SKM-1 treated with dmso at 0.1 percent for 144 hours (cell line): ENCODE measurements around the gene ARHGAP40.

Experiments
- DNase-seq: peaks from one replicate; lab custom pipeline; 2025; ENCODE audit not compliant: unreplicated experiment; lab: John Stamatoyannopoulos, UW

Gene ARHGAP40

DNA sequence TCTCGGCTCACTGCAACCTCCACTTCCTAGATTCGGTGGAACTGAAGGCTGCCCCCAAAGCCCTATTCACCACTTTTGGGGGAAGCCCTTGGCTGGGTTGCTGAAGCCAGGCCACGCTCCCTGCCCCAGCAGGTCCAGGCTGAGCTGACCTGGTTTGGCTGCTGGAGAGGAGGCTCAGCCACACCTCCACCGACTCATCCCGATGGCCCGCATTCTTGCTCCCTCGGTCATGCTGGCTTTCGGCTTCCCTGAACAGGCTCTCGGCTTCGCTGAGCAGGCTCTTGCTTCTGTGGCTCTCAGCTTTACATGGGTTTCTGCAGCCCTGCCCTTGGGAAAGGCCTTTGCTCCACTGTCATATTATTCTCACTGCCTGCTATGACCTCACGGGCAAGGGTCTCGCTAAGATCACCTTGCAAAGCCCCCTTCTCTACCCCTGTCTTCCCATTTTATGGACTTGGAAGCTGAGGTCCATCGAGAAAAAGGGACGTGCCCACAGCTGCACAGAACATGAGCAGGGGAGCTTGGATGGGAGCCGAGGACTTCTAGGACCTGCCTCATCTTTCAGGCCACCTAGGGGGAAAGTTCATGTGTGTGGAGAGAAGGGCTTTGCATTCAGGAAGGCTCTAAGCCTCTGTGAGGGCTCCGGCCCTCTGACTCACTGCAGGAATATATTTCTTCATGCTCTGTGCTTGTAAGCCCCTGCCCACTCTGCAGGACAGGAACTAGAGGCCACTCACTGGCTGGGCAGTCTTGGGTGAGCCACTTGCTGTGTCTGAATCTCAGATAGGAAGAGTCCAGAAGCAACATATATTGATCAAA, 15.6 kb downstream of the ARHGAP40 start:
- DNase-seq = no peak

DNA sequence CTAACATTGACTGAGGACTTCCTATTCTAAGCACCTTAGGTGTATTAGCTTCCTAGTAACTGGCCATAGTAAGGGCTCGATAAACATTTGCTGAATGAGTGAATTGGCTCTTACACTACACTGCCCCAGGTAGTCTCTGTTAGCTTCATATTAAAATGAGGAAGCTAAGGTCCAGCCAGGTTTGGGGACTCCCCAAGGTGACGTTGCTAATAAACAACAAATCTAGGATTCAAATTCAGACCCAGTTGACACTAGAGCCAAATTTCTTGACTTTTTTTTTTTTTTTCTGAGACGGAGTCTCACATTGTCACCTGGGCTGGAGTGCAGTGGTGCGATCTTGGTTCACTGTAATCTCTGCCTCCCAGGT, 16.2 kb downstream of the ARHGAP40 start:
- no peak for DNase-seq

DNA sequence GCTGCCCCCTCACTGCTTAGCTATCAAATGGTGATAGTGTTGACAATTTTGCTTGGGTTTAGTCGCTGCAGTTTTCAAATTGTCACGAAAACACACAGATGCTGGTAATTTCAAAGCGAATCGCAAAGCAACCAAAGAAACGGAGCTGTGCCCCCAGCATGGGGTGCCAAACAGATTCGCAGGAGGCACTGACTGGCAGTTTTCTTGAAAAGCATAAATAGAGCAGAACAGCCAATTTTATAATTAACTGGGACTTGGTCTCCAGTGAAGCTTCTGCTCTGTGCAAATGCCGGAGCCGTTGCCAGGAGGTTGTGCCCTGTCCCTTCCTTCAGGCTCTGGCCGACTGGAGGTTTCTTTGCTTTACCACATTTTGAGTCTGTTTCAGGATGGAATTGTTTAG, 18.8 kb downstream of the ARHGAP40 start:
- DNase-seq = no peak

DNA sequence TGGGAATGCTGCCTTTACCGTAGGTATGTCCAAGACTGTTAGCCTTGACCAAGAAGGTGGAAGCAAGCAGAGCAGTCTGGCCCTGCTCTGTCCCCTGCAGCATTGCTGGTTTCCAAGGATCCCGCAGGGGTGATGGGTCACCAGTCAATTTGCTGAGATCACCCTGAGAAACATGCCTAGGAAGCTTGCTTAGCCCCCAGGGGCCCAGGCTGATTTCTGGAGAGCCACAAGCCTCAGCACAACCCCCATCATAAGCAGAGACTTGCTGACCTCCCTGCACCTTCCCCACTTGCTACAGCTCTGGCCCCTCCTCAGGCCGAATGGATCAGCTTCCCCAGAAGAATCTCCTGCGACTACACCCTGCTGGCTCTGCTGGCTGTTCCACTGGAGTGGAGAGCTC, 21.5 kb downstream of the ARHGAP40 start:
- DNase-seq = no peak

DNA sequence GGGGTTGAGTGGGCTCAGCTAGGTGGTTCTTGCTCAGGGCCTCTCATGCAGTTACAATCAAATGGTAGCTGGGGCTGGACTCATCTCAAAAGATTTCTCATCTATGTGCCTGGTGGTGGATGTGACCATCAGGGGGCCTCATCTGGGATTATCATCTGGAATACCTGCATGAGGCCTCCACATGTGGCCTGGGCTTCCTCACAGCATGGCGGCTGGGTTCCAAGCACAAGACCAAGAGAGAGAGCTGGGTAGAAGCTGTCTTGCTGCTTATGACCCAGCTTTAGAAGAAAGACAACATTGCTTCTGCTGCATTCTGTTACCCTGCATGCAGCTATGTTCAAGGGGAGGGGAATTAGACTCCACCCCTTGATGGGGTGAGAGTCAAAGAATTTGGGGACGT, 22.5 kb downstream of the ARHGAP40 start:
- no peak for DNase-seq

DNA sequence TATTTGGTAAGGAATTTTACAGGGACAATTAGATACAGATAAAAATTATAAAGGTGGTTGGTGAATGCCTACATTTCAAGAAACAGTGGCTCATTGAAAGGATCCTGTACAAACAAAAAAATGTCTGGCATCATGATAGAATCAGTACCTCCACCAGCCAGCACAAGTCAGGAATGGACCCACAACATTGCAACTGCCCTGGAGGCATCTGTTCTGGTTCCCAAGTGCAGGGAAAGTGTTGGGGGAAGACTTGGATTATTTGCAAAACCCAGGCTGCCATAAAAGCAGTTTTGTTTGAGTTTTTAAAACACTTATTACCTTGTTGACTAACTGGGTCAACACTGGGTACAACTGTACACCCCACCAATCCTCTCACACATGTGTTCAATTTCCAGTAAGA, 24.3 kb downstream of the ARHGAP40 start:
- no peak for DNase-seq

DNA sequence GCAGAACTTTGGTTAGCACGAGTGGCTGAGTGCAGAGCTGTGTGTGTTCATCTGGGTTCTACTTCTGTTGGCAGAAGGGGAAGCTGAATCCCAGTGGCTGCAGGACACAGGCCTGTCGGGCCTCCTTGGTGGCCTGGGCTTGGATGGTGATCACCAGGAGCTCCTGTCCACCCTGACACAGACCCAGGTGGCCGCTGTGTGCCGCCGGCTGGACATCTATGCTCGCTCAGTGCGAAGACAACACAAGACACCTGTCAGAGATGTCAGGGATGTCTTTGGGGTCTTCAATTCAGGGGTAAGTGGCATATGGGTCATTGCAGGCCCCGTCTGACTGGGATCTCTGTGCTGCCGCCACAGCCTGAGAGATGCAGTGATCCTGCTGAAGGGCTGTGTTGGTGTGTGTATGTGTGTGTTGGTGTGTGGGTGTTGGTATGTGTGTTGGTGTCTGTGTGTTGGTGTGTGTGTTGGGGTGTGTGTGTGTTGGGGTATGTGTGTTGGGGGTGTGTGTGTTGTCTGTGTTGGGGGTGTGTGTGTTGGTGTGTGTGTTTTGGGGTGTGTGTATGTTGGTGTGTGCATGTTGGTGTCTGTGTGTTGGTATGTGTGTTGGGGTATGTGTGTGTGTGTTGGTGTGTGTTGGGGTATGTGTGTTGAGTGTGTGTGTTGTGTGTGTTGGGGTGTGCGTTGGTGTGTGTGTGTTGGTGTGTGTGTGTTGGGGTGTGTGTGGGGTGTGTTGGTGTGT, 25.5 kb downstream of the ARHGAP40 start:
- DNase-seq = no peak

DNA sequence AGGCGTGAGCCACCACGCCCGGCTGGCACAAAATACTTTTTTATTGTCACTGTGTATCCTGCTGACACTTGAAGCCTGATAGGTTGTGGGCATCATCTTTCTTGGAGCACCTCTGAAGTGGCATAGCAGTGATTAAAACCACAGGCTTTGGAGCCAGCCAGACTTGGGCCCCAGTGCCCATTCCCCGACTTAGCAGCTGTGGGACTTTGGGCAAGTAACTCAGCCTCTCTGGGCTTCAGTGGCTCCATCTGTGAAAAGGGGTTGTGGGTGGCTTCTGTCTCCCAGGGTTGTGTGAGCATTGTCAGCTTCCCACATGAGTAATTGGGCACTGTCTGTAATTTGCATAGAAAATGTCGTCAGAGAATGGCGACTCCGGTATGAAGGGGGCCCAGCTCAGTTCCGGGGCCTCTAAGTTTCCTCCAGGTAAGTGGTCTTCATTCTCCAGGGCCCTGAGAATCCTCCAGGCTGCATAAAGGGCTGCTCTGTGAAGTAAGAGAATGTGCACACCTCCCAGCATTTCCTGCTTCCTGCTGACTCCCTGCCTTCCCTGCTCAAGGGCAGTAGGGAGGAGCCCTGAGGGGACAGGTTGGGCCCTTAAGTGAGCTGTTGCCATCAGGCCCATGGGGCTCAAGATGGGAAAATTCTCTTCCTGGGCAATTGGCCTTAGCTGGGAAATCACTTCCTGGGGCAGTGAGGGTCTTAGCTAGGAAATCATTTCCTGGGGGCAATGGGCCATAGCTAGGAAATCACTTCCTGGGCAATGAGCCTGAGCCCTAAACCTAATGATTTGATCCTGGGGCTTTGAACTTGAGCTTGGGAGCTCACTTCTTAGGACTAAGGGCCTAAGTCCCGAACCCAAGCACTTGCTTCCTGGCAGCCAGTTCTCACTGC, 27.2 kb downstream of the ARHGAP40 start:
- DNase-seq = no peak

DNA sequence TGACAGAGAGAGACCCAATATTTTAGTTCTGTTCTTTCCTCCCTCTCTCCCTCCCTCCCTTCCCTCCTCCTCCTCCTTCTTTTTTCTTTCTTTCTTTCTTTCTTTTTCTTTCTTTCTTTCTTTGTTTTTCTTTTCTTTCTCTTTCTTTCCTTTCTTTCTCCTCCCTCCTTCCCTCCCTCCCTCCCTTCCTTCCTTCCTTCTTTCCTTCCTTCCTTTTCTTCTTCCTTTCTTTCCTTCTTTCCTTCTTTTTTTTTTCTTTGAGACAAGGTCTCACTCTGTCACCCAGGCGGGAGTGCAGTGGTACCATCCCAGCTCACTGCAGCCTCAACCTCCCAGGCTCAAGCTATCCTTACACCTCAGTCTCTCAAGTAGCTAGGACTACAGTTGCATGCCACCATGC, 28.4 kb downstream of the ARHGAP40 start:
- DNase-seq = no peak

DNA sequence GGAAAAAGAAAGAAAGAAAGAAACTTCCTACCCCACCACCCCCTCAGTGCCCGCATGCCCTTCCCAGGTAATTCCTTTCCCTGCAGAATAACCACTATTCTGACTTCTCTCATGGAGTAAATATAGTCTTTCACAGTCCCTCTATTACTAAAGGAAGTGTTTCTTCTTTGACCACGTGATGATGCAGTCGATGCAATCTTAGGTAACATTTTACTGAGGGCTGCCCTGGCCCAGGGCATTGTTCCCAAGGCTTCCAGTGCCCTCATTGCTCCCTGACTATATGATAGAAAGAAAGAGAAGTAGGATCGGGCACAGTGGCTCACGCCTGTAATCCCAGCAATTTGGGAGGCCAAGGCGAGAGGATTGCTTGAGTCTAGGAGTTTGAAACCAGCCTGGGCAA, 29.1 kb downstream of the ARHGAP40 start:
- DNase-seq = no peak

DNA sequence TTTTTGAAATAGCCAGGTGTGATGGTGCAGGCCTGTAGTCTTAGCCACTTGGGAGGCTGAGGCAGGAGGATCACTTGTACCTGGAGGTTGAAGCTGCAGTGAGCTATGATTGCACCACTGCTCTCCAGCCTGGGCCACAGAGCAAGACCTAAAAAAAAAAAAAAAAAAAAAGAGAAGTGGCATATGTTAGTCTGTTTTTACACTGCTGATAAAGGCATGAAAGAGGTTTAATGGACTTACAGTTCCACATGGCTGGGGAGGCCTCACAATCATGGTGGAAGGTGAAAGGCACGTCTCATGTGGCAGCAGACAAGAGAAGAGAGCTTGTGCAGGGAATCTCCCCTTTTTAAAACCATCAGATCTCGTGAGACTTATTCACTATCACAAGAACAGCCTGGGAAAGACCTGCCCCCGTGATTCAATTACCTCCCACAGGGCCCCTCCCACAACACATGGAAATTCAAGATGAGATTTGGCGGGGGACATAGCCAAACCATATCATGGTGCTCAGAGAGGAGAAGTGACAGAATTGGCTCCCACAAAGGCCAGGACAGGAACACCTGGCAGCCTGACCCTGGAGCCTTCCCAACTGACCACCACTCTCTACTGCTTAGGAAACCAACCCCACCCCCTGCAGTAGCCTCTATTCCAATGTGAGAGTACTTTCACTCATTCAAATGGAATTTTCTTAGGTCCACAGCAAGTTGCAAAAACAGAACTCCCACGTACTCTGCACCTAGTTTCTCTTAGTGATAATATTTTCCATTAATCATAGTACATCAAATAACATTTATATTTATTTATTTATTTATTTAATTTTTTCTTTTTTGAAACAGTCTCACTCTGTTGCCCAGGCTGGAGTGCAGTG, 29.8 kb downstream of the ARHGAP40 start:
- DNase-seq = no peak

DNA sequence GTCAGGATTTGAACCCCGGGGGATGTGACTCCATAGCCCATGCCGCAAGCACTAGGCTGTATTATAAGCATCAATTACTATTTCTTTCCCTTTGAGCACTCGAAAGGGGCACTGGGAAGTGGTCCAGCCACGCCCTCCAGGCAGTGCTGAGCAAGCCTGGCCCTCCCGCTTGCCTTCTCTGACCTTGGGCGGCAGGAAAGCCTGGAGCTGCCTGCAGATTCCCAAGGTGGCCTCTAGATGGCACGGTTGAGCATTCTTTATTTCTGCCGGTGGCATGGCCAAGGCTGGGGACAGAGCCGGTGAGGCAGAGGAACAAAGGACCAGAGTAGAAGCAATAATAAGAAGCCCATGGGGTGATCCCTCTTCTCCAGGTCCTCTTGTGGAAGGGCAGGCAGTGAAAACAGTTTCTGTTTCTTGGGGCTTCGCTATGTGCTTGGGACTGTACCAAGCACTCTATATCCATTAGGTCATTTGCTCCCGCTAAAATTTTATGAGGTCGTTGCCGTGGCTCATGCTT, 32.0 kb downstream of the ARHGAP40 start:
- peak; percentile 59 for DNase-seq

DNA sequence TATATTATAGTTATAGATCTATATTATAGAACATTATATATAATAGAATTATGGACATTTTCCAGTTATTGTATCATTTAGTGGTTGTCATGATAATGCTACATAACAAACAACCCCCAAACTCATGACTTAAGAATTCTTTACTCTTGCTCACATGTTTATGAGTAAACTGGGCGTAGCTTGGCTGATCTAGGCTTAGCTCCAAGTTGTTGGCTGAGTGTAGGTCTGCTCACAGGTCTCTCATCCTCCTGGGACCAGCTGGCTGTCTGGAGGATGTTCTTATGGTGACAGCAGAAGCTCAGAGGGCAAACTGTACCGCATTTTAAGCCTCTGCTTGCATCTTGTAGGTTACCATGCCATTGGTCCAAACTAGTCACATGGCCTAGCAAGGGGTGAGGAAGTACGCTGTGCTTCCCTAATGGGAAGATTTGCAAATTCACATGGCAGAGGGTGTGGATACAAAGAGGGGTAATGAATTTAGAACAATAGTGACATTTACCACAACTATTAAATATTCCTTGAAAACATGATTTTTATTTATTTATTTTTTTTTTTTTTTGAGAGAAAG, 34.2 kb downstream of the ARHGAP40 start:
- DNase-seq = no peak

DNA sequence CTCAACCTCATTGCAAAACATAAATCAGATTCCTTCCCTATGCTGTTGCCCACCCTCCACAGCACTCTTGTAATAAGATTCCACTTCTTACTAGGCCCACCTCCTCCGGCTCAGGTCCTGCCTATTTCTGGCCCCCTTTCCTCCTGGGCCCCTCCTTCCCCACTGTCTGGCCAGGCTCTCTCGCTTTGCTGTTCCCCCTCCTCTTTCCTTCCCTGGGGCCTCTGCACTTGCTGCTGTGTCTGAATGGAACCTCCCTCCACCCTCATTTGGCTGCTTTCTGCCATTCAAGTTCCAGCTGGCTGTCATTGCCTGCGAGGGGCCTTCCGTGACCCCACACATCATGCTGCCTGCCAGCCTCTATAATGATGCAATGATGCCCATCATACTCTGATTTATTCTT, 38.9 kb downstream of the ARHGAP40 start:
- no peak for DNase-seq

DNA sequence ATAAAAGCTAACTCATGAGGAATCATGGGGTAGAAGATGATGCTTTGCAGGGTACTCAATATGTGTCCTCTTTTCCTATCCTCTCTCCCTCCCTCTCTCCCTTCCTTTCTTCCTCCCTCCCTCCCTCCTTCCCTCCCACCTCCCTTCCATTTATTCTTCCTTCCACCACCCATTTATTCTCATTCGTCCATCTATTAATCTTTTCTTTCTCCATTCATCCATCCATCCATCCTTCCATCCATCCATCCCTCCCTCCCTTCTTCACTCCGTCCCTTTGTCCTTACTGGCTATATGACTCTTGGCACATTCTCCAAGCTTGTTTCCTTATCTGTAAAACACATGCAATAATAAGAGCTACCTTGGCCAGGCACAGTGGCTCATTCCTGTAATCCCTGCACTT, 40.9 kb downstream of the ARHGAP40 start:
- DNase-seq = no peak

DNA sequence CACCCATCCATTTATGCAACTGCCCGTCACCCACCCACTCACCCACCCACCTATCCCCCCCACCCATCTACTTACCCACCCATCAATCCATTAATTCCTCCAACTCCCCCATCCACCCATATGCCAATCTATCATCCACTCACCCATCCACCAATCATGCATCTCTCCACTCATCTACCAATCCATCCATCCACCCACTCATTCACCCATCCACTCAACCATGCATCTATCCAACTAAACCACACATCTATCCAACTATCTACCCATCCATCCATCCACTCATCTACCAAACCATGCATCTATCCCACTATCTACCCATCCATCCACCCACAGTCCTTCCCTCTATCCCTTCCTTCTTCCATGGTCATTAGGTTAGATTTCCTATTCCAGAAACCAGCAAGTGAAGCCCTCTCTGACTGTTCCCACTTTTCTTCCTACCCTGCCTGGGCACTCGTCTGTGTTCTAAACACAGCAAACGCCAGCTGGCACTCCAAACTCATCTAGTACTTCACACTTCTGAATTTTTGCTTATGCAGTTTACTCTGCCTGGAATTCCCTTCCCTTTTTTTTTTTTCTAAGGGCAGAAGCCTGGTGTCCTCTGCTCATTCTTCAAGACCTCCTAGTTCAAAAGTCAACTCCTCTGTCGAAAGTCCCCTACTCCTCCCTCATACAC, 43.1 kb downstream of the ARHGAP40 start:
- no peak for DNase-seq

DNA sequence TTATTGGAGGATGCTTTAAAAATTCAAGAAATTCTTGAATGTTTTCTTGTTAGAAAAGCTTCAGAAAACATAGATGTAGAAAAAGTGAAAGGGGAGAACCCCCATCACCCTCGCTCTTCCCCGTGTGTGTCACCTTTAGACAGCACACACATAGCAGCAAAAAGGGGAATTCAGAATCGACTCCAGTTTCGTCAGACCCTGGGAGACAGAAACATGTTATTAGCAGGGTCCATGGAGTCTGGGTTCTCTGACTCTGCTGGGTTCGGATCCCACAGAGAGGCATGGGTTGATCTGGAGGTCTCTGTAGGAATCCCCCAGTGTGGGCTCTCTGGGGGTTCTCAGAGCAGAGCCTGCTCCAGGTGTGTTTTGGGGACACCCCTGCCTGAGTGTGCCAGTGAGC, 43.7 kb downstream of the ARHGAP40 start:
- no peak for DNase-seq

DNA sequence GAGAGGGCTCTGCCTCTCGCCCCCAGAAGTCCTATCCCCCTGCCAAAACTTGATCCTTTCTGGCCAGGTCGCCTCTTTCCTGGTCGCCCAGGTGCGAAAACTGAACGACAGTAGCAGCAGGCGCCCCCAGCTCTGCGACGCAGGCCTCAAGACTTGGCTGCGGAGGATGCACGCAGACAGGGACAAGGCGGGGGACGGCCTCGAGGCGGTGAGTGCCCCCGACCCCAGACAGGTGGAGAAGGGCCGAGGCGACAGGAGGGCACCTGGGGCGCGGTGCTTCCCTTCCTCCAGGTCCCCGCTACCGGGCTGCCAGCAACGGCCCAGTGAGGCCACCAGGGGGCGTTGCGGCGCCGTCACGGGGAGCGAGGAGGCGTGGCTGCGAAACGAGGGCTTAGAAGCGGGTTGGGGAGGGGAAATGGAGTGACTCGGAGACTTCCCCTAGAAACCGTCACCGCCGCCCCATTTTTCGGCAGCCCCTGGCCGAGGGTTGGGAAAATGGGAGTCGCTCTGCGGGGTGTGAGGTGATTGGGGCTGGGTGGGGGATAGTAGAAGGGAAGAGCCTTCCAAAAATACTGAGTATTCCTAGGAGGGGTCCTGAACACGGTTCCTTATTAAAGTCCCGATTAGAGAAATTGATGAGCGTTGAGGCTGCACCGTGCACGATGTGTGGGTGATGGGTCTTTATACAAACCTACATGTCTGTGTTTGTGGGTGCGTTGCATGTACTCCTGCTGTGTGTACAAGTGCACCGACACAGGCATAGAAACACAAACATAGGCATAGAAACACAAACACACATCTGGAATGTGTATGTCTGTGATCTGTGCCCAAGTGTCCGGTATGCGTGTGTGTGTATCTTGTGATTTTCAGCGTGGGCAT, 44.6 kb downstream of the ARHGAP40 start:
- peak; percentile 74 for DNase-seq
